GM19438 (cell line): ENCODE results near the gene SGCD.

Source experiments
- ATAC-seq: cut with Tn5 transposase; IDR thresholded peaks from one replicate; pipeline ENCODE4 v1.9.1; 2021; ENCODE audit warnings: low read depth; ENCODE audit not compliant: unreplicated experiment

The SGCD gene

GRCh38 chr5:156326718-156327259 lies at the start of gene SGCD:
Gene SGCD (plus strand): TSS chr5:156327164.
- no peak for ATAC-seq

- ATAC-seq = no peak
These were observed 49.7 kb upstream of the SGCD start for GRCh38 chr5:156277290-156277689.

- ATAC-seq = no peak
These were observed 31.5 kb upstream of the SGCD start for GRCh38 chr5:156295431-156295830.

- no peak for ATAC-seq
These were observed 16.8 kb upstream of the SGCD start for GRCh38 chr5:156310115-156310514.

- ATAC-seq = no peak
These were observed 13.9 kb upstream of the SGCD start for GRCh38 chr5:156312897-156313694.

GRCh38 chr5:156314416-156314815 lies 12.5 kb upstream of the SGCD start:
- ATAC-seq = no peak

GRCh38 chr5:156322666-156323065 lies 4.3 kb upstream of the SGCD start:
- no peak for ATAC-seq

GRCh38 chr5:156327296-156327695 lies 332 bp downstream of the SGCD start:
- ATAC-seq = no peak

GRCh38 chr5:156328161-156328560 lies 1.2 kb downstream of the SGCD start:
- no peak for ATAC-seq

- ATAC-seq = no peak
These were observed 1.8 kb downstream of the SGCD start for GRCh38 chr5:156328766-156329165.

- no peak for ATAC-seq
These were observed 2.2 kb downstream of the SGCD start for GRCh38 chr5:156329171-156329611.

- ATAC-seq = no peak
These were observed 3.3 kb downstream of the SGCD start for GRCh38 chr5:156330141-156330870.

GRCh38 chr5:156331181-156331580 lies 4.2 kb downstream of the SGCD start:
- no peak for ATAC-seq

- no peak for ATAC-seq
These were observed 4.9 kb downstream of the SGCD start for GRCh38 chr5:156331845-156332244.

- ATAC-seq = no peak
These were observed 5.3 kb downstream of the SGCD start for GRCh38 chr5:156332245-156332644.

GRCh38 chr5:156339139-156339841 lies 12.3 kb downstream of the SGCD start:
- no peak for ATAC-seq

GRCh38 chr5:156340893-156341292 lies 13.9 kb downstream of the SGCD start:
- ATAC-seq = no peak

GRCh38 chr5:156350256-156350655 lies 23.3 kb downstream of the SGCD start:
- no peak for ATAC-seq

GRCh38 chr5:156351423-156351822 lies 24.5 kb downstream of the SGCD start:
- no peak for ATAC-seq

- no peak for ATAC-seq
These were observed 27.6 kb downstream of the SGCD start for GRCh38 chr5:156354571-156354970.

- ATAC-seq = no peak
These were observed 29.3 kb downstream of the SGCD start for GRCh38 chr5:156356238-156356637.
